Rectal smooth muscle tissue (tissue), 1 donor: ENCODE results near the gene VARS1.

ENCODE experiments used
- H3K27ac ChIP-seq: one replicate; pipeline ENCODE4 v1.7.0; 2013; ENCODE audit warnings: low read depth, low read length, inconsistent platforms
- H3K27me3 ChIP-seq: one replicate; pipeline ENCODE4 v1.7.0; 2013; ENCODE audit warnings: low read length; ENCODE audit not compliant: control insufficient read depth, insufficient read depth
- H3K36me3 ChIP-seq: one replicate; pipeline ENCODE4 v1.7.0; 2013; ENCODE audit warnings: low read length; ENCODE audit not compliant: control insufficient read depth, insufficient read depth
- H3K4me1 ChIP-seq: one replicate; pipeline ENCODE4 v1.7.0; 2013; ENCODE audit warnings: low read length; ENCODE audit not compliant: control insufficient read depth, insufficient read depth
- H3K4me3 ChIP-seq: one replicate; pipeline ENCODE4 v1.7.0; 2013; ENCODE audit warnings: low read length
- H3K9ac ChIP-seq: one replicate; pipeline ENCODE4 v1.7.0; 2013; ENCODE audit warnings: low read length

VARS1 gene

DNA sequence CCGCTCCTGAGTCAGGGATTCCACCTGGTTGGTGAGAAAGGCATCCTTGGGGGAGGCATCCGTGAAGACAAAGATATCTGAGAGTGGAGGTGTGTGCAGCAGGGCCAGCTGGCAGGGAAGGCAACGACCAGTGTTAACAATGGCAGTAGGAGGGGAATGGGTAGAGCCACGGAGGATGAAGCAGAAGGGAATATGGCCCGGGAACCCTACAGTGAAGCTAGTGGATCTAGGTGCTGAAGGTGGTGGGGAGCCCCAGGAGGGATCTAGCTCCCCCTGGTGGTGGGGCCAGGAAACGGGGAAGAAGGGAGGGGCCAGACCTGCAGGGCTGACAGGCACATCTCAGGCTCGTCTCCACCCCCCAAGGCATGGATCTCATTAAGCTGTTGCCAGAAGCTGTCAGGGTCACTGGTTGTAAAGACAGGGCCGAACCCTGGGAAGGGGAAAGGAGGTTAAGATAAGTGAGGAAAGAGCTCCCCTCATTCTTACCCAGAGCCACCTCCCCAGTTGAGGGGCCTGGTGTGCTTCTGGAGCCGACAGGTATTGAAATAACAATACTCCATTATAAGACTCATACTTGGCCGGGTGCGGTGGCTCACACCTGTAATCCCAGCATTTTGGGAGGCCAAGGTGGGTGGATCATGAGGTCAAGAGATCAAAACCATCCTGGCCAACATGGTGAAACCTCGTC is 25.7 kb downstream of the VARS1 start:
- Histone ChIP-seq H3K9ac (no peak overlapping the region), H3K36me3 (no peaks in the 10 kb centered on the region), H3K27me3 (no peaks in the 10 kb centered on the region), H3K27ac (no peak overlapping the region), H3K4me3 (no peak overlapping the region), H3K4me1 (no peaks in the 10 kb centered on the region)

DNA sequence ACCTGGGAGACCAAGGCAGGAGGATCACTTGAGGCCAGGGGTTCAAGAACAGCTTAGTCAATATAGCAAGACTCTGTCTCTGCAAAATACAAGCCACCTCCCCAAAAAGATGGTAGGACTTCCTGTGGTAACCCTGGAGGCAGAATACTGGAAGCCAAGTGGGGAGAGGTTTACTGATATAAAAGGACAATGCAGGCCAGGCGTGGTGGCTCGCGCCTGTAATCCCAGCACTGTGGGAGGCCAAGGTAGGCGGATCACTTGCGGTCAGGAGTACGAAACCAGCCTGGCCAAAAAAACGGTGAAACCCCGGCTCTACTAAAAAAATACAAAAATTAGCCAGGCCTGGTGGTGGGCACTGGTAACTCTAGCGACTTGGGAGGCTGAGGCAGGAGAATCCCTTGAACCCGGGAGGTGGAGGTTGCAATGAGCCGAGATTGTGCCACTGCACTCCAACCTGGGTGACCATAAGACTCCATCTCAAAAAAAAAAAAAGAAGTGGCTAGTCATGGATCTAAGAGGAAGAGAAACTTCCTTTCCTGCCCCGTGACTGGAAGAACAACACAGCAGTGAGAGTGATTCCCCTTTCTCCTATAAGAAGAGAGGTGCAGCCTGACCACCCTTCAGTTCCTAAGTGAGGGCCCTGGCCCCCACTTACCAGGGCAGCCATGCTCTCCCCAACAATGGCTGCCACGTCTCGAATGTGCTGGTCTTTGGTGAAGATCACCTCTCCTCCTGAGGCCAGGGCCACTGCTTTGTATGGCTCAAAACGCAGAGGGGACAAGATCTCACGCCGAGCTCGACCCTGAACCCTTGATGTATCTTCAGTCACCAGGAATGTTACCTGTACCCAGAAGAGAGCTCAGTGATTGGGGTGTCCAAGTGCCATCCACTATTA is 26.9 kb downstream of the VARS1 start:
- Histone ChIP-seq H3K4me3 (no peak overlapping the region), H3K27ac (no peak overlapping the region), H3K36me3 (no peaks in the 10 kb centered on the region), H3K9ac (no peak overlapping the region), H3K27me3 (no peaks in the 10 kb centered on the region), H3K4me1 (no peaks in the 10 kb centered on the region)

DNA sequence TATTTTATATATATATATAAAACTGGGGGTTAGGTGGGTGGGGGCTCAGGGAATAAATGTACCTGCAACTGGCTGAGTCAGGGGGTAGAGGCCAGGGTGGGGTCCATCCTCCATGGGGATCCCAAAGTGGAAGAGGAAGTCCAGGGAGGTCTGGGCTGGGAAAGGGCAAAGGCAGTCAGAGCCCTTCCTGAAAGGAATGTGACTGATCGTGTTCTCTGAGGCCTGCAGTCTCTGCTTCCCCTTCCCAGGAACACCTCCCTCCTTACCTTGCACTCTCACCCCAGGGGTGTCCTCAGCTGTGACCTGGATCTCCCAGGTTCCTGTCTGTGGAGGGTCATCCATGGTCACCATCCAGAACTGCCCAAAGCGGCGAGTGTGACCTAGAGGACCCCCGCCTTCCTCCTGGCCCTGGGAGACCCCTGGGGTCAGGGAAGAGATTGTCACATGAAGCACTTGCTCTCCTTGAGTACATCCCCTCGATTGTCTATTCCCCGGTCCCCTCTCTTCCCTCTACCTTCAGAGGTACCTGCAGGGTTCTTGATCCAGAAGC is 28.4 kb downstream of the VARS1 start:
- Histone ChIP-seq H3K9ac (no peak overlapping the region), H3K27me3 (no peaks in the 10 kb centered on the region)

DNA sequence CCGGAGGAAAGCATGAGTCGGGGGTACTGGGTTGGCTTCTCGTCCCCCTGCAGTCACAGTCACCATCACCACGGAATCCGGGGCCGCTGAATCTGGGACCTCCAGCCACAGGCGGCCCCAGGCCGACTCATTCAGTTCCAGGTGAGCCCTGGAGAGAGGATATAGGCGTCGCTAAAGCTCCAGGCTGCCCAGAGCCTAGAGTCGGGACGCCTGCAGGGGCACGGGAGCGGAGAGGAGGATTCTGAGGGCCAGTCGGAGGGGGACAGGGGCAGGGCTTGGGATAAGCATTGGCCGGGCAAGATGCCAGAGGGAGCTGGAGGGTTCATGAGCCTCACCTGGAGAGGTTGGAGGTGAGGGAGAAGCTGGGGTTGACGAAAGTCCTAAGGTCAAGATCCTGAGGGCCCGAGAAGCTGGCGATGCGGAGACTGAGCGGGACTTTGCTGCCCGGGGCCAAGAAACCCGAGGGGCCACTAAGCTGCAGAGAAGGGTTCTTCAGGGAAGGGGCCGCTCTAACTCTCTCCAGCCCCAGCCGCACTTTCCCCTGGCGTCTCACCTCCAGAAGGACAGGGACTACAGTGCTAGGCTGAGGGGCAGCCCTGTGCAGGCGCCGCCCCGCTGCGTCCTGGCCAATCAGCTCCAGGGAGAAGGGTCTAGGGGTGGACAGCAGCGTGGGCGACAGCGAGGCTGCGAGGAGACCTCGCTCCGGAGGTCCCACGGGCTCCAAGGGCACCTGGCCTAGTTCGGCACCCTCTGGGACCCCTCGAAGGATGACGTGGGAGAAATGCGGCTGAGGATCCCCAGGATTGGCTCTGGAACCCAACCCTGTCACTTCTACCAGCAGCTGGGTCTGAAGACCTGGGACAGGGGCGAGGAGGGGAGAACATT is 29.4 kb downstream of the VARS1 start:
- H3K36me3 ChIP-seq = no peaks in the 10 kb centered on the region
- H3K9ac ChIP-seq = no peak overlapping the region
- no peak overlapping the region for H3K27ac ChIP-seq
- H3K4me1 ChIP-seq = no peaks in the 10 kb centered on the region
- no peaks in the 10 kb centered on the region for H3K27me3 ChIP-seq
- H3K4me3 ChIP-seq = peak overlapping the region; percentile 18

More for the DNA sequence above, 28.4 kb downstream of the VARS1 start:
- no peak overlapping the region for H3K4me3 ChIP-seq
- H3K36me3 ChIP-seq = no peaks in the 10 kb centered on the region
- H3K4me1 ChIP-seq = no peaks in the 10 kb centered on the region
- no peak overlapping the region for H3K27ac ChIP-seq

DNA sequence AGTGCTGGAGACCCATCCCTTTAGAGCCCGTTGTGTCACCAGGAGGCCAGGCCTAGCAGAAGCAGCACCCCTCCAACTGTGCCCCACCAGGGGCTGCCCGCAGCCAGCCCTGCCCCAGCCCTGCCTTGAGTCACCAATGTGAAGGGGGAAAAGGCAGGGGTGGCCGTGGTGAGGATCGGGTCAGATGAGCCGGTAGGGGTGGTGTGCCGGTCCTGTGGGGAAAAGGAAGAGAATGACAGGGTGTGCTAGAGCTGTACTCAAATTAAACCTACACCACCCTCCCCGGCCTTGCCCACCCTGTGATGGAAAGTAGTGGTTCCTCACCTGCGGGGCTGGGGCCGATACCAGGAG is 30.0 kb downstream of the VARS1 start:
- Histone ChIP-seq H3K9ac (no peak overlapping the region), H3K4me1 (no peaks in the 10 kb centered on the region), H3K27me3 (no peaks in the 10 kb centered on the region), H3K27ac (no peak overlapping the region), H3K4me3 (no peak overlapping the region), H3K36me3 (no peaks in the 10 kb centered on the region)

DNA sequence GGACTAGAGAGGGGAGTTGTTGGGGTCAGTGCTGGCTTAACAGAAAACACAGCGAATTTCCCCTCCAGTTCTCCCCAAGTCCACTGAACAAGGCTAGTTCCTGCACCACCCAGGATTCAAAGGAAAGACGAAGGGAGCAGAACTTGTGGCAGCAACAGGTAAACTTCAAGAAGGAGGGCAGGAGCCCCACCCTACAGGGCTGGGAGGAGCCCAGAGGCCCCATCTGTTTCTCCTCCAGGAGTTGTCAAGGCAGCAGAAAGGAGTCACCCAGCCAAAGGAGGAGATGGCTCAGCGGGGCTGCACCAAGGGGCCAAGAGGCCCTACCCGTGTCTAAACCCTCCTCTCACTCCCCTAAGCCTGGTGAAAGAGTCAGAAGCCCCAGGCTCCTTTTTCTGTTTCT is 31.4 kb downstream of the VARS1 start:
- Histone ChIP-seq H3K27me3 (no peaks in the 10 kb centered on the region), H3K9ac (no peak overlapping the region), H3K4me3 (no peak overlapping the region), H3K4me1 (no peaks in the 10 kb centered on the region), H3K36me3 (no peaks in the 10 kb centered on the region), H3K27ac (no peak overlapping the region)

DNA sequence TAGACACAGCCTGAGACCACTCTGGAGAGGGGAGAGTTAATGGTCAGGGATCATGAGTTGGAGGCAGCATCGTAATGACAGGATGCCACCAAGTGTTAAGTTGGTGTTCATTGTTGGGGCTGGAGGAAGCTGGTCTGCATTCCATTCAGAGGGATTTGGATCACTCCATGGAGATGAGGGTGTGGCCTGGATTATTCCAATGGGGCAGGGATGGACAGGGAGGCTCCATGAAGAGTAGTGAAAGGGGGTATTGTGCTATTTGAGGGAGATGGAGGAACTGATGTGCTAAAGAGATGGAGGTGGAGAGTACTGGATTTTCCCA is 32.0 kb downstream of the VARS1 start:
- H3K27ac ChIP-seq = no peak overlapping the region

DNA sequence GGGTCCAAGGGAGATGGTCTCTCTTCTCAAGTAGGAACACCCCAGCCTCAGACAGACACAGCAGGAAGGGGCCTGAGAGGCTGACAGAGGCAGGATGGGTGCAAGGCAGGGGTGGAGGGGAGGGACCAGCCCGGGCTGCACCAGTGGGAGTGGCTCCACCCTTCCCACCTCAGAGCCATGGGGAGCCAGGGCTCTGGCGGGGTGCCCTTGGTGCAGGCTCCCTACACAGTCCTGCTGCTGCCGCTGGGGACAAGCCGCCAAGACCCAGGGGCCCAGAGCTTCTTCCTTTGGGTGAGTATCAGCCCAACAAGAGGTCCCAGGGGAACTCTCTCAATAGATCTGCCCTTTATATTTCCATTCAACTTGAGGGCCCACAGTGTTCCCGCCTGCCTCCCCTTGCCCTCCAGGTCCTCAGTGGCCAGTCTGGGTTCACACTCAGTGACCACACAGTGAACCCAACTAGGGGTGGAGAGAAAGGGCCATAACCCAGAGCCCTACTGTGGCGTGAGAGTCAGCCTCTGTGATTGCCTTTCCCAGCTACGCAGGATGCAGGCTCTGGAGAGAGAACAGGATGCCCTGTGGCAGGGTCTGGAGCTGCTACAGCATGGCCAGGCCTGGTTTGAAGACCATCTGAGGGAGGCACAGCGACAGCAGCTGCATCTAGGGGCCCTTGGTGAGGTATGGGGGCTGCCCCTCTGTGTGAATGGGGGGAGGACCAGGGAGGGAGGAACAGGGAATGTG is 32.5 kb downstream of the VARS1 start:
- Histone ChIP-seq H3K27ac (no peak overlapping the region), H3K4me3 (no peak overlapping the region), H3K4me1 (no peaks in the 10 kb centered on the region), H3K9ac (no peak overlapping the region), H3K36me3 (no peaks in the 10 kb centered on the region), H3K27me3 (no peaks in the 10 kb centered on the region)

More for the DNA sequence above, 32.0 kb downstream of the VARS1 start:
- H3K4me3 ChIP-seq = no peak overlapping the region
- no peak overlapping the region for H3K9ac ChIP-seq
- no peaks in the 10 kb centered on the region for H3K27me3 ChIP-seq
- no peaks in the 10 kb centered on the region for H3K36me3 ChIP-seq
- no peaks in the 10 kb centered on the region for H3K4me1 ChIP-seq

DNA sequence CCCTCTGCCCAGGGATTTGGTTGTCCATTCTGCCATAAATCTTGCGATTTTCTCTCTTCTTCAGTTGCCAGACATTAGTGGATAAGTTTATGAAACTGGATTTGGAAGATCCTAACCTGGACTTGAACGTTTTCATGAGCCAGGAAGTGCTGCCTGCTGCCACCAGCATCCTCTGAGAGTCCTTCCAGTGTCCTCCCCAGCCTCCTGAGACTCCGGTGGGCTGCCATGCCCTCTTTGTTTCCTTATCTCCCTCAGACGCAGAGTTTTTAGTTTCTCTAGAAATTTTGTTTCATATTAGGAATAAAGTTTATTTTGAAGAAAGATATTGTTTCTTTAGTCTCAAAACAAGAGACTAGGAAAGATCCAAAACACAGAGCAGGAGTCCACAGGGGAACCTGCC is 33.2 kb downstream of the VARS1 start, which contains the start of gene SAPCD1:
Gene SAPCD1, plus strand, starts transcription at position 301 of the 400 bp plus-strand sequence. CDS start 399 bp downstream, outside the sequence.
- no peak within 1 kb of the TSS for H3K4me3 ChIP-seq
- no peak within 1 kb of the TSS for H3K9ac ChIP-seq
- no peaks in the 10 kb centered on the region for H3K27me3 ChIP-seq
- H3K4me1 ChIP-seq = no peaks in the 10 kb centered on the region
- H3K27ac ChIP-seq = no peak within 1 kb of the TSS
- no peaks in the 10 kb centered on the region for H3K36me3 ChIP-seq

DNA sequence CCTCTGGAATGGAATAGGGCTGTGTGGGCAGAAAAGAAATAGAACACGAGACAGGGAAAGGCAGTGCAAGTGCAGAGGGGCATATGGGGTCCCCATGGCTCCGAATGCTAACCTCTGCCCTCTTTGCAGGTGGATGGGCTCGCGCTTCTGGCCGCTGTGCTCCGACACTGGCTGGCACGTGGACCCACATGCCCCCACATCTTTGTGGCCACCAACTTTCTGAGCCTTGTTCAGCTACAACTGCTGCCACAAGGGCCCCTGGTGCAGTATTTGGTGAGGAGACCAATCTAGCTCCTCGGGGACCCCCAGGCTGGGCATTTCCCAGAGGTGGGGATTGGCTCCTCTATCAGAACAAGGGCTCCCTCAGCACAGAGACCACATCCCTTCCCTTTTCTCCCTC is 34.2 kb downstream of the VARS1 start:
- no peaks in the 10 kb centered on the region for H3K4me1 ChIP-seq
- H3K27me3 ChIP-seq = no peaks in the 10 kb centered on the region
- no peak overlapping the region for H3K9ac ChIP-seq
- H3K36me3 ChIP-seq = no peaks in the 10 kb centered on the region
- H3K27ac ChIP-seq = no peak overlapping the region
- H3K4me3 ChIP-seq = no peak overlapping the region

DNA sequence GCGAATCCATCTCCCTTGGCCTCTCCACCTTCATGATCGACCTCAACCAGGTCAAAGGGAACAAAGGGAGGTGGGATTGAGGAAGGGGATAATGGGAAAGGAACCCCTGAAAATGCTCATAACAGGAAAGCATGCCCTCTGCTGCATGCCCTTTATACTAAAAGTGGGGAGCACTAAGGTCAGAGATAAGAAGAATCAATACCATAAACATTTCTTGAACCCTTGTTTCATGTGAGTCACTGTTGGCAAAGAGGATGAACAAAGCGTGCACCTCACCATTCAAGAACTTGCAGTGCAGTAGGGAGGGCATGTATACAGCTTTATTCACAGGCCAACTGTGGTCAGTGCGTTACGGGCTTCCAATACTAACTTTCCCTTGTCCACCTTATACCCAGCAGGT is 34.8 kb downstream of the VARS1 start:
- Histone ChIP-seq H3K36me3 (no peaks in the 10 kb centered on the region), H3K4me3 (no peak overlapping the region)

More for the DNA sequence above, 34.8 kb downstream of the VARS1 start:
- H3K27ac ChIP-seq = no peak overlapping the region
- no peaks in the 10 kb centered on the region for H3K27me3 ChIP-seq
- no peak overlapping the region for H3K9ac ChIP-seq
- H3K4me1 ChIP-seq = no peaks in the 10 kb centered on the region
